AG09319 (cell line): ENCODE results near the gene HYDIN.

Experiments
- DNase-seq: peaks from one replicate; pipeline ENCODE4 v3.0.0-alpha.2; 2010; ENCODE audit warnings: low read depth; ENCODE audit errors: extremely low read depth
- TF ChIP-seq, protein P1 (sequence below): IDR thresholded peaks from 2 replicates; pipeline ENCODE4 v1.5.1; 2011; ENCODE audit warnings: low read depth, mild to moderate bottlenecking, inconsistent platforms, low read length, moderate library complexity

HYDIN gene

DNA sequence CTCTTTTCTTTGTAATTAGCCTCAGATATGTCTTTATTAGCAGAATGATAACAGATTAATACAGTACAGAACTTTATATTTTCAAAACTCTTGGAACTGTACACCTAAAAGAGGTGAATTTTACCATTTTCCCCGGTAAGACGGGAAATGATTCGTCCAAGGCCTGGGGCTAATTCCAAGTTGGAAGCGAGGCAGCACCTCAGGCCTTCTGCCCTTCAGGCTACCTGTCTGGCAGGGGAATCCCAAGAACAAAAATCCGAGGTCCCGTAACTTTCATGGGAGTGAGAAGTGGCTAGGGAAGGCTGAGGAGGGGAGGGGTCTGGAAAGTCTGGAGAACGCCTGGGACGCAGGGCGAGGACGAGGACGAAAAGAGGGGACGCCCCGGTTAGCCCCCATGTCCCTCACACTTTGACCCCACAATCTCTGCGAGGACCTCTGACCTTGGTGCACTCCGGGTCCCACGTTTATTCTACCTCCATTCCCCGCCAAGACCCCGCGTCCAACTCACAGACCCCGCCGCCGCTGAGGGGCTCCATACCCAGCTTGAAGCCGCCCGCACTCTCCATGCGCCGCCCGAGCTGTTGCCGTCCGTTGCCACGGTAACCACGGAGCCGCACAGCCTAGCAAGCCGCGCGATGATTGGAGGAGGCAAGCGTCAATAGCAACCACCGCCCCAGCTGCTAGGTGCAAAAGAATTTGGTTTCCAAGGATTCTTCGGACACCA lies at the start of gene HYDIN:
HYDIN (minus strand) TSS at position 601 of the 724 bp plus-strand sequence. CDS start 43,827 bp downstream, outside the sequence.
- TF ChIP-seq, protein P1, sequence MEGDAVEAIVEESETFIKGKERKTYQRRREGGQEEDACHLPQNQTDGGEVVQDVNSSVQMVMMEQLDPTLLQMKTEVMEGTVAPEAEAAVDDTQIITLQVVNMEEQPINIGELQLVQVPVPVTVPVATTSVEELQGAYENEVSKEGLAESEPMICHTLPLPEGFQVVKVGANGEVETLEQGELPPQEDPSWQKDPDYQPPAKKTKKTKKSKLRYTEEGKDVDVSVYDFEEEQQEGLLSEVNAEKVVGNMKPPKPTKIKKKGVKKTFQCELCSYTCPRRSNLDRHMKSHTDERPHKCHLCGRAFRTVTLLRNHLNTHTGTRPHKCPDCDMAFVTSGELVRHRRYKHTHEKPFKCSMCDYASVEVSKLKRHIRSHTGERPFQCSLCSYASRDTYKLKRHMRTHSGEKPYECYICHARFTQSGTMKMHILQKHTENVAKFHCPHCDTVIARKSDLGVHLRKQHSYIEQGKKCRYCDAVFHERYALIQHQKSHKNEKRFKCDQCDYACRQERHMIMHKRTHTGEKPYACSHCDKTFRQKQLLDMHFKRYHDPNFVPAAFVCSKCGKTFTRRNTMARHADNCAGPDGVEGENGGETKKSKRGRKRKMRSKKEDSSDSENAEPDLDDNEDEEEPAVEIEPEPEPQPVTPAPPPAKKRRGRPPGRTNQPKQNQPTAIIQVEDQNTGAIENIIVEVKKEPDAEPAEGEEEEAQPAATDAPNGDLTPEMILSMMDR, result no peak
- no peak for DNase-seq

DNA sequence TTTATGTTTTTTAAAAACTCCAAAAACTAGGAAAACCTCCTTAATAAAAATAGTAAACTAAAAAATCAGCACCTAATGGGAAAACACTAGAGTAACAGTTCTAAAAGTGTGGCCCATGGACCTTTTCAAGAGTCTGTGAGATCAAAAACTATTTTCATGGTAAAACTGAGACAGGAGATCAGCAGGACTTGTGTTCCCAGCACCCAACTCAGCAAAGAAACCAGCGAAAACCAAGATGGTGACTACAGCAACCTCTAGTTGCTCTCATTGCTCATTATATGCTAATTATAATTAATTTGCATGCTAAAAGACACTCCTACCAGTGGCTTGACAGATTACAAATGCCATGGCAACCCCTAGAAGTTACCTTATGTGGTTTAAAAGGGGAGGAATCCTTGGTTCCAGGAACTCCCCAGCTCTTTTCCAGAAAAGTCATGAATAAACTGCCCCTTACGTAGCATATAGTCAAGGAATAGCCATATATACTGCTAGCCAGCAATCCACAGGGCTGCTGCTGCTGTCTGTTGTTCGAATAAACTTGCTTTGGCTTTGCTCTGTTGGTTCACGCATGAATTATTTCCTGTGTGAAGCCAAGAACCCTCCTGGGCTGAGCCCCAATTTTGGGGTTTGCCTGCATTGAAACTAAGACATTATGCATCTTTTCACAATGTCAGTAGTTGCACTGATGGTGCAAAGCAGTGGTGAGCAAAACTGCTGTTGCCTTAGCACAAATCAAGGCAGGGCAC lies 46.2 kb upstream of the HYDIN start:
- no peak for DNase-seq
- TF ChIP-seq, protein P1, result no peak

DNA sequence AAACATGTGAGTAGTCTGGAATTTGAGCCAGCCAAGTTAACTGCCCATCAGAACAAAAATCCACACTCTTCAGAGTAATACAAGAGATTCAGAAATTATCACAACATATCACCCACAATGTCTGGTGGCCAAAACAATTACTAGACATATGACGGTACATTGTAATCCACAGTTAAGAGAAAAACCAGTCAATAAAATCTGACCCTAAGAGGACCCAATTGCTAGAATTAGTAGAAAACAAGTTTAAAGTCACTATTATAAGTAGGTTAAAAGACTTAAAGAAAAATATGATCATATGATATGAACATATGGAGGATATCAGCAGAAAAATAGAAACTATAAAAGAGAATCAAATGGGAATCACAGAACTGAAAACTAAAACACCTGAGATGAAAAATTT lies 42.9 kb upstream of the HYDIN start:
- no peak for DNase-seq
- TF ChIP-seq, protein P1, result no peak

DNA sequence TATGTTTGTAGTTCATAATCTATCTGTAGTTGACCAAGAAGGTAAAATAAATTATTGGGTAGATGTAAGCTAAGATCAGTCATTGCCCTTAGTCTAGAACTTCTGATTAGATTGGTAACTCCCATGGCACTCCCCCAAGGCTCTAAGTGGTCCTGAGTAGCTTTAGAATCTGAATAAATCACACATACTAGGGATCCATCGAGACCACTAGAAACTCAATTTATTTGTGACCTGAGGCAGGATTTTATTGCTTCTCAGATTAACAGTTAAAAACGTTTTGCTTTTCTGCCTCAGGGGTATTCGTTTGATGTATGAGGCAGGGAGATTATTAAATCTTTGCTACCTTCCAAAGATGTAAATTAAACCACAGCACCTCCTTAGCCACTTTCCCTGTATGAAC lies 33.8 kb upstream of the HYDIN start:
- DNase-seq, result no peak
- TF ChIP-seq, protein P1, result no peak

DNA sequence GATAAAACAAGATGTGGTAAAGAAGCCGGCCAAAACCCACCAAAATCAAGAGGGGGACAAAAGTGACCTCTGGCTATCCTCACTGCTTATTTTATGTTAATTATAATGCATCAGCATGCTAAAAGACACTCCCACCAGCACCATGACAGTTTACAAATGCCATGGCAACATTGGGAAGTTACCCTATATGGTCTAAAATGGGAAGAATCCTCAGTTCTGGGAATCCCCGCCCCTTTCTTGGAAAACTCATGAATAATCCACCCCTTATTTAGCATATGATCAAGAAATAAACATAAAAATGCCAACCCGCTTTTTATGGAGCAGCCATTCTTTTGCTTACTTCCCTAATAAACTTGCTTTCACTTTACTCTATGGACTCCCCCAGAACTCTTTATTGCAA lies 33.1 kb upstream of the HYDIN start:
- DNase-seq, result no peak
- TF ChIP-seq, protein P1, result no peak

DNA sequence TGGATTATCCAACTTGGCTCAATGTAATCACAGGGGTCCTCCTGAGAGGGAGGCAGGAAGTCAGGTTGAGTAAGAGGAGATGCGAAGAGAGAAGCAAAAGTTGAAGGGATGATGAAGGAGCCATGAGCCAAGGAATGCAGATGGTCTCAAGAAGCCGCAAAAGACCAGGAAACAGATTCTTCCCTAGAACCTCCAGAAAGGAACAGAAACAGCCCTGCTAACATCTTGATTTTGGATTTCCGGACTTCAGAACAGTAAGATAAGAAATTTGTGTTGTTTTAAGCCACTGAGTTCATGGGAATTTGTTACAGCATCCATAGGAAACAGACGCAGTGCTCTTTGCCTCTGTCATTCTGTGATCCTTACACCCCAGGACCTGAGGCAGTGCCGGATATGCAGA lies 31.9 kb upstream of the HYDIN start:
- no peak for DNase-seq

DNA sequence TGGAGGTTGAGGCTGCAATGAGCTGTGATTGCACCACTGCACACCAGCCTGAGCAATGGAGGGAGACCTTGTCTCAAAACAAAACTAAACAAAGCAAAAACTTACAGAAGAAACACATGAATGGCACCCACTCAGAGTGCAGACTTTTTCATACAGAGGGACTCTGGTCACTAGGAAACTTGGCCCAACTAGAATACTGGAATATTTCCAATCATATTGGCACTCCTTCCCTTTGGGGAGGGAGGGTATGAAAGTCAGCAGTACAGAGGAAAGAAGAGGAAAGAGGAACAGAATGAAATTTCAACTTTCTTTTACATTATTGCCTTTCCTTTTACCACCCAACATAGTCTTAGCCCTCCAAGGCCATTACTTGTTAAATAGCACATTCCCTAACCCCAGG lies 30.5 kb upstream of the HYDIN start:
- TF ChIP-seq, protein P1, result no peak
- no peak for DNase-seq

More for the DNA sequence above, 31.9 kb upstream of the HYDIN start:
- TF ChIP-seq, protein P1, result no peak
